GM12874 (cell line): Measurements from ENCODE around the gene MYL2.

ENCODE experiments used
- TF ChIP-seq, protein P1 (sequence below): IDR thresholded peaks from 2 replicates; pipeline ENCODE4 v1.5.1; 2011; ENCODE audit warnings: low read depth, mild to moderate bottlenecking, control low read depth, low read length, moderate library complexity; ENCODE audit not compliant: insufficient read depth

Gene MYL2

DNA sequence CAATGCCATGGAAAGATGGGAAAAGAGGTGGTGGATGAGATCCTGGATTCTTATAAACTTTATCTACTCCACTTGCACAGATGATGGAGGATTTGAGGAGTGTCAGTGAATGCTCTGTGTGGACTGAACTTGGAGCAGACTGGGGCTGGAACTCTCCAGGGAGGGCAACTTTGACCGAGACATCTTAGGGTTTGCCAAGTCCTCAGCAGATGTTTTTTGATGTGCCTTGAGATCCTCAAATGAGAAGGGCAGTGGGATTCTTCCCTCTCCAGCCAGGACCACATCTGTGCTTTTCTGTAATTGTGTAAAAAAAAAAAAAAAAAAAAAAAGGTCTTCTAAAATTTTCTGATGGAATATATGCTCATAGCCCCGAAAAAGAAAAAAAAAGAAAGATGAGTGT is 23.0 kb upstream of the MYL2 start:
- TF ChIP-seq, protein P1, sequence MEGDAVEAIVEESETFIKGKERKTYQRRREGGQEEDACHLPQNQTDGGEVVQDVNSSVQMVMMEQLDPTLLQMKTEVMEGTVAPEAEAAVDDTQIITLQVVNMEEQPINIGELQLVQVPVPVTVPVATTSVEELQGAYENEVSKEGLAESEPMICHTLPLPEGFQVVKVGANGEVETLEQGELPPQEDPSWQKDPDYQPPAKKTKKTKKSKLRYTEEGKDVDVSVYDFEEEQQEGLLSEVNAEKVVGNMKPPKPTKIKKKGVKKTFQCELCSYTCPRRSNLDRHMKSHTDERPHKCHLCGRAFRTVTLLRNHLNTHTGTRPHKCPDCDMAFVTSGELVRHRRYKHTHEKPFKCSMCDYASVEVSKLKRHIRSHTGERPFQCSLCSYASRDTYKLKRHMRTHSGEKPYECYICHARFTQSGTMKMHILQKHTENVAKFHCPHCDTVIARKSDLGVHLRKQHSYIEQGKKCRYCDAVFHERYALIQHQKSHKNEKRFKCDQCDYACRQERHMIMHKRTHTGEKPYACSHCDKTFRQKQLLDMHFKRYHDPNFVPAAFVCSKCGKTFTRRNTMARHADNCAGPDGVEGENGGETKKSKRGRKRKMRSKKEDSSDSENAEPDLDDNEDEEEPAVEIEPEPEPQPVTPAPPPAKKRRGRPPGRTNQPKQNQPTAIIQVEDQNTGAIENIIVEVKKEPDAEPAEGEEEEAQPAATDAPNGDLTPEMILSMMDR: no peak

DNA sequence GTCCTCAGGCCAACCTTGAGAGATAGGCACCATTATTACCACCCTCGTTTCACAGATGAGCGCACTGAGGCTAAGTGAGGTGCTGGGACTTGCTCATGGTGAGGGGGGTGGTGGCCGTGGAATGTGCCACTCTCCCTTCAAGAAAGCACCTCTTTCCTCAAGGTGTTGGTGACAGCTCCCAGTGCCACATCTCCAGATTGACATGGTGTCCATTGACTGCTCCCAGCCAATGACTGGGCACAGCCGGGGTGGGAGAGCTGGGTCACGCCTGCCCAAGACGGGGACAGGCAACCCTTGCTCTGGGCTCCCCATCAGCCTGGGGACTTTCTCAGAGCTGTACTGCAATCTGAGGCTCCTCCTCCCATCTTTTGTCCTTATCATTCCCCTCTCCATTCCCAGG is 21.0 kb upstream of the MYL2 start:
- TF ChIP-seq, protein P1: no peak

DNA sequence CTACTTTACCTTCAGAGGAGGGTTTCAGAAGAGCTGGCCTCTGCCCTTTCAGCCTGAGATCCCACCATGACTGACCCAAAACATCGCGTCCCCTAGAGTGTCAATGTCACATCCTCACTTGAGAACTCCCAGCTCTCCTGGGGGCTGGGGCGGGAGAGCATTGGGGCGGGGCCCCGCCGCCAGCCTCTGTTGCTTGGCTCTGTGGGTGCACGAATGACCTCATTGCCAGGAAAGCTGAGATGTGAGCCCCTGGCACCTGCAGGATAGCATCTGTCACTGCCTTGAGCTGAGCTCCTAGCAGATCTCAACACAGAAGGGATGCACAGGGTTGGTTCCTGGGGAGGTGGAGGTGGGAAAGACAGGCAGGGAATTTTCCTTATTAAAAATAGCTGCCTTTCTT is 20.6 kb upstream of the MYL2 start:
- TF ChIP-seq, protein P1: no peak

DNA sequence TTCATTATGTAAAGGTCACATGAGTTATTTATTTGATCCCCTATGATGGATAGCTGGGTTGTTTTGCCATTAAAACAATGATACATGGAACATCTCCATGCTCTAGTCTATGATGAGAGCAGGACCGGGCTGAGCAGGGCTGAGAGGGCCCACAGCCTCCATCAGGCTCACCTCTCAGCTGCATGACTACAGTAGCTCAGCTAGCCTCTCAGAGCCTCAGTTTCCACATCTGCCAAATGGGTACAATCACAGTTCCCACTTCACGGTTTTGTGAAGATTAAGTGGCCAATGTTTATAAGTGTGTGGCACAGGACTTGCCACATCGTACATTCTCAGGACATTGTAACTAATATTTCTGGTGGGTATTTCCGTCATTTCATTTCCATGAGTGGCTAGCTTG is 19.9 kb upstream of the MYL2 start:
- TF ChIP-seq, protein P1: no peak

DNA sequence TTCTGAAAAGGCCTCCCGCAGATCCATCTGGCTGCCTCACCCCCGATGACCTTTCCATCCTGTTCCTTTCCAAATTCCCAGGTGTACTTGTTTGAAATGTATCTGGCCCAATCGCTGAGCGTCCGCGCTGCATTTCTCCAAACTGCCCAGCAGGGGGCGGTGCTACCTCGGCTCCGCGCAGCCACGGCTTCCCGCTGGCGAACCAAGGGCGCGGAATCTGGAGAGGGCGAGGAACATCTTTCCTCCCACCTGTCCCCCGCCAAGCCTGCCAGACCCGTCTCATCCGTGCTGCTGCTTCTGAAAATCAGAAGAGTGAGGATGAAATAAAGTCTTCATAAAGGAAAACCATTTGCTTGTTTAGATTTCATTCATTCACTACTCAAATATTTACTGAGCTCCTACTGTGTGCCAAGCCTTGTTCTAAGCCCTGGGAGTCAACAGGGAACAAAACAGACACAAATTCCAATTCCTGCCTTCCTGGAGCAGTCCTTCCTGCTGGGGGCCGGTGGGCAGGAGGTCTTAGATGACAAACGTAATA is 16.8 kb upstream of the MYL2 start:
- TF ChIP-seq, protein P1: peak; percentile 94

DNA sequence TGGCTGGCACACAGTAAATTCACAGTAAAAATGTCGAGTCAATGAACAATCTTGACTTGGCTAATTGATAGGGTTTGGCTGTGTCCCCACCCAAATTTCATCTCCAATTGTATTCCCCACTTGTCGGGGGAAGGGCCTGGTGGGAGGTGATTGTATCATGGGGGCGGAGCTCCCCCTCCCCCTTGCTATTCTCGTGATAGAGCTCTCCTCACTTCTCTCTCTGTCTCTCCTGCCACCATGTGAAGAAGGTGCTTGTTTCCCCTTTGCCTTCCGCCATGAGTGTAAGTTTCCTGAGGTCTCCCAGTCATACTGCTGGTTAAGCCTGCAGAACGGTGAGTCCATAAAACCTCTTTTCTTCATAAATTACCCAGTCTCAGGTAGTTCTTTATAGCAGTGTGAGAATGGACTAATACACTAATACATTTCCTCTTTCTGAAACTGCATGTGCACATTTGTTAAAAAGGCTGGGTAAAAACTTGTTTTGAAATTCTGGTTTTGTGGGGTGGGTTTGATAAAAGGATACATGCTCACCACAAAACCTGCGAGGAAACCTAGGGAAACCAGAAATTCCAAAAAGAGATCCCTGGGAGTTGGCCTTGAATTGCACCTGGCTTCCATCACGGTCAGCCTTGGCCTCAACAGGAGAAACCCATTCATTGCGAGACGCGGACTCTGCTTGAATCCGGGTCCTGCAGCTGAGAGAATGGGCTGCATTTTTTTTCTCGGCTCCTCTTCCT is 16.2 kb upstream of the MYL2 start:
- TF ChIP-seq, protein P1: no peak

DNA sequence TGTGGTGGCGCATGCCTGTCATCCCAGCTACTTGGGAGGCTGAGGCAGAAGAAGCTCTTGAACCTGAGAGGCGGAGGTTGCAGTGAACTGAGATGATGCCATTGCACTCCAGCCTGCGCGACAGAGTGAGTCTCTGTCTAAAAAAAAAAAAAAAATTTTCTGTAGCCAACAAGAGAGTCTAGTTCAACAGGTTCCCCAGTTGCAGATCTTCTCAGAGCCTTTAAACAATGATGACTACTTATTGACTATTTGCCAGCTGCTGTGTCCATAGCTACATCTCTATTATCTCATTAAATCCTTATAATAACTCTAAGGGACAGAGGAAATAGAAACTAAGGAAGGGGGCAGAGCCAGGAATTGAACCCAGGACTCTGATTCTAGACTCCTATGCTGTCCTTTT is 15.2 kb upstream of the MYL2 start:
- TF ChIP-seq, protein P1: no peak
